ENCODE measurements around the gene NUAK1.

The NUAK1 gene

DNA sequence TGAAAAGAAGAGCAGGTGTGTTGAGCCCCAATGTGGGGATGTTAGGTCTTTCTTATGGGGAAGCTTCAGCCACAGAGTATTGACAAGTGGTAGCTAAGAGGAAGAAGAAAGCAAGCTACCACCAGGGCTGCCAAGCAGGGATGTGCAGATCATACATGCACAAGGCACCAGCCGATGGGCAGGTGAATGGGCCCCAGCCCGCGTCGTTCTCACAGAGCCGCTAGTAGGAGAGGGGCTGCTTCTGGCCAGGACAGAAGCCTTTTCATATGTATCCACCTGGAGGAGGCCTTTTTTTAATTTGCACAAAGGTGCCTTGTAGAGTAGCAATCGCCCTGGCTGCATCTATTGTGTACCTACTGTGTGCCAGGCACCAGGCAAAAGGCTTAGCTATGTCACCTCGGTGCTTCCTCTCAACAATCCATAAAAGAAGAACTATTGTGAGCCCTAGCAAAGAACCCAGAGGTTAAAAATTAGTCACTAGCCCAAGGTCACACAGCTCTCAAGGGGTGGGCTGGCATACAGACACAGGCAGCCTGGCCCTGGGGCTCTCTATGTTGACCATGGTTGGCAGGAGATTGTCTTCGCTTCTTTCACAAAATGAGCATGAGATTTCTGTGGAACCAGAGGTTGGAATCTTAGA lies 8.2 kb downstream of the NUAK1 start:
- DNase-seq = no peak

DNA sequence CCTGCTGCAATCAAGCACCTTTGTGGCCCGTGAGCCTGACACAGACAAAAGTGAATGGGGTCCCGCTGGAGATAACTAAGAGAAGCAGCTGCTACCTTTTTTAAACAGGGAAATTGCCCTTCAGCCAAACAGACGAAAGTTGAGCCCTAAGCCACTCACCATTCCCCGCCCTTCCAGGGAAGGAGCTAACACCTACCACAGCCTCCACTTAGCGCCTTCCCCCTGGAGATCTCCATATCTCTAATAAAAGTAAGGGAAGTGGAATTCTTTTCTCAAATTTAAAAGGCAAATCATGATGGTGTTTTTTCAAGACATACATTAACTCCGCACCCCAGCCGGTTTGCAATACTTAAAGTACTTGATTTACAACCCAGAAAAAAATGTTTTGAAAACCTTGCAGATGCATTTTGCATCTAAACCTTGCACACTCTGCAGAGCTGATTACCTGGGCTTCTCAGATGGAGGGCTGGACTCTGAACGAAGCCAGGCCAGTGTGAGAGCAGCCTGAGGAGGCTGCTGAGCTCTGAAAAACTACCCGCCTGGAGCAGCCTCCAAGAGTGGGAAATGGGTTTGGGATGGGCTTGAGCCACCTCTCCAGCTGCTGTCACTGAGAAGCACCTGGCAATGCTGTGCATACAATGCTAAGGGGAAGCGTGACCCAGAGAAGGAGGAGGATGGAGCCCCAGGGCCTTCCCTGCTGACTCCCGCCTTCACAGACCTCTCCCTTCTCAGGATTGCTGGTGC lies 10.0 kb downstream of the NUAK1 start:
- no peak for DNase-seq

DNA sequence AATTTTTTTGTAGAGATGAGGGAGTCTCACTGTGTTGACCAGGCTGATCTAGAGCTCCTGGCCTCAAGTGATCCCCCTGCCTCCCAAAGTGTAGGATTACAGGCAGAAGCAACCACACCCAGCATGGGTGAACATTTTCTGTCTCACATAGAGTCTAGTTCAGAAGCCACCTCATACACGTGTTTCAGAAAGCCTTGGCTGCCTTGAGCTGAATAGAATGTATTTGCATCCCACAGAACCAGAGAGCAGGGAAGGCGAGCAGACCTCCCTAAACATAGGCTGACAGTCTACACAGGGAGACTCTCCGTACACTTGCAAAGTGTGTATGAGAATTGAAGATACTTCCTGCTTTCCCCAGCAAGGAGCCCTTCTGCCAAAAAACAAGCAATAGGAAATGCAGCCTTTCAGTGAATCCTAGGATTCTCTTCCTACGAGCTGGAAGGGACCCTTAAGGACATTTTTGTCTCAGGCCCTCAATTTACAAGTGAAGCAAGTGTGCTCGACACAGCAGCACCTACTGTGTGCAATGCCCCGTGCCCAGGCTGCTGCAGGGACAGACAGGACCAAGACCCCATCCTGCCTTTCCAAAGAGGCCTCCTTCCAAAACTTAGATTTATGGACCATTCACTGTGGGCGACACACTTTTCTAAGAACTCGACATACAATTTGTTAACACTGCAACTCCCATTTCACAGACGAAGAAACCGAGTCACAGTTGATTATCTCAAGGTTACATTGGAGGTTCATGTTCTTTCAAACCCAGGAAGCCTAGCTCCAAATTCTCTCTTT lies 11.2 kb downstream of the NUAK1 start:
- no peak for DNase-seq

DNA sequence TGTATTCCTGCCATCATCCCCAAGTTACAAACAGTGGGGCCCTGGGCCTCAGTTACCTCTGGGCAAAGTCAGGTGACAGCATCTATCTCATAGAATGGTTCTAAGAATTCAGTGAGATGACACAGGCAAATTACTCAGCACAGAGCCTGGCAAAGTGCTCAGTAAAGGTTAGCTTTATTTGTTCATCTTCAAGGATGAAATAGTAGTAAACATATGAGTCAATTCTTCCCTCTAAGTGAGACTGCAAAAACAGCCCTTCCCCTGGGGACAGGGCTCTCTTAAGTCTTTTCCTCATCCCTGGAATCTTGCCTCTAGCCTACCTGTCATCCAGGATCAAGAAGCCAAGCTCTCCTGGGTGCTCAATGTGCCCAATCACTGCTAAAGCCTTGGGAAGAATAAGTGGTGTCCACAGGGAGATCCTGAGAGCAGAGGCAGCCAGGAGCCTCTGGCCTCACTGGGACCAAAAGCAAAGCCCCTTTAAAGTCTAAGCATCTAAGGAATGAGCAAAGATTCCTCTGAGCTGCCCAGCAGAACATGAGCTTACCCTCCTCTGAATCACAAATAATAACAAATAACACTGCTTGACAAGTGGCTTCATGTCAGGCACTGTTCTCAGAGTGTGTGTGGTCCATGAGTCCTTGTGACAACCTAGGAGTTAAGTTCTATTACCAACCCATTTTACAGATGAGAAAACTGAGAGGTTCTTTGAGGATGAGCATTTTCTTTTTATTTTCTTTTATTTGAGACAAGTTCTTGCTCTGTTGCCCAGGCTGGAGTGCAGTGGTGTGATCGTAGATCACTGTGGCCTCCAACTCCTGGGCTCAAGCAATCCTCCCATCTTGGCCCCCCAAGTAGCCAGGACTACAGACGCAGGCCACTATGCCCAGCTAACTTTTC lies 12.1 kb downstream of the NUAK1 start:
- DNase-seq = no peak

DNA sequence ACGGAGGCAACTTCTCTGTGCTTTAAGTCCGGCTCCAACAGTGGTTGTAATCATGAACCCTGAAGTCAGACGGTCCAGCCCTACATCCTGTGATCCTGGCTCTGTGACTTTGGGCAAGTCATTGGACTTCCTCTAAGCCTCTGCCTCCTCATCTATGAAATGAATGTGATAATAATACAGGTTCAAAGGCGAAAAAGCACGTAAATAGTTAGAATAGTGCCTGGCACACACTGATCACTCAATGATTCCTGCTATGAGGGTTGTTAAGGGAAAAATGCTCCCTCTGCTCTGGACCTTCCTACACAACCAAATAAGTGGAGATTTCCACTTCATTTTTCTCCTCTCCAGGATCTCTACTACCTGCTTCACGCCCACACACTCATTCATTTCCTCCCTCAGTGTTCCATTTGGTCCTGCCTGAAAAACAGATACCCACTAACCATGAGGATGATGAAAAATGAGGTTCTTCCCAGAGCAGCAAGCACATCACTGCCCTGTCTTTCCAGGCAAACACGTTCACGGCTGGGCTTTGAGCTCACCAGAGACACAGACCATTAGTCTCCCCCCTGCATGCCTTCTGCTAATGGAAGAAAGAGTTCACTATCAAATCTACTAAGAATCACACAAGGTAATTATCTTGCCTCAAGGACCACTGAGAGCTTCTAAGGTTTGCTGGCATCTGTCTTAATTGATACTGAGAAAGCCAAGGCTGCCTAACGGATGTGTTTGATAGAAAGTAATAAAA lies 13.2 kb downstream of the NUAK1 start:
- DNase-seq = no peak

DNA sequence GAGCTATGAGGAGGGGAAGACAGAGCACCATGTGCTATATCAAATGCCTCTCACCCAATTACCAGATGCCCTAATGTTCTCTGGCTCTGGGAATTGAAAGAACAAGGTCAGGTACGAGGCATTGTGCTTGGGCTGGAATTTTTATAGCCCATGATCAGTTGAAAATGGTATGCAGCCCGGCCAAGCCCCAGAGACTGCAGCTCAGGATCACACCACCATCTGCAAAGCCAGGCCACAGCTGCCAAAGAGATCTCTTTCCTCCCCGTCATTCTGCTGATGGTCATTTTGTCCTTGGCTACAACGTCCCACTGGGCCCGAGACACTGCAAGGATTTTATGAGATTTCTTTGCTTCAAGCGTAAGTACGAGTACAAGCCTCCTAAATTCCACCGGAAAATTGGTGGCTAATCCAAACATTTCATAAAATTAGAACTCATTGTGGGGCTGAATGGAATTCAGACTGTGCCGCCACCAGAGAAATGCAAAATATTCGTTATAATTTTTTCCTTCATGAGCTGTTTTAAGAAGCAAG lies 15.1 kb downstream of the NUAK1 start:
- no peak for DNase-seq

DNA sequence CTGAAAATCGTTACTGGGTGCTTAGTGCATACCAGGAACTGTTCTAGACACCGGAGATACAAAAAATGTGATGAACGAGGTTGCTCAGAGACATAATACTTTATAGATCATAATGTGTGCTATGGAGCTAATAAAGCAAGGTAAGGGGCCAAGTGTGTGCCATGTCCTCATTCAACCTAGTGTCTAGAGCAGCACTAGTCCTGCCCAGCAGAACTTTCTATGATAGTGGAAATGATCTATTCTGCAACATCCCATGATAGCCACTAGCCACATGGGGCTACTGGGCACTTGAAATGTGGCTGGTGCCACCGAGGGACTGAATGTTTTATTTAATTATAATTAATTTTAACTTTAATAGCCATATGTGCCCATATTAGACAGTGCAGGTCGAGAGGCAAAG lies 15.6 kb downstream of the NUAK1 start:
- no peak for DNase-seq

DNA sequence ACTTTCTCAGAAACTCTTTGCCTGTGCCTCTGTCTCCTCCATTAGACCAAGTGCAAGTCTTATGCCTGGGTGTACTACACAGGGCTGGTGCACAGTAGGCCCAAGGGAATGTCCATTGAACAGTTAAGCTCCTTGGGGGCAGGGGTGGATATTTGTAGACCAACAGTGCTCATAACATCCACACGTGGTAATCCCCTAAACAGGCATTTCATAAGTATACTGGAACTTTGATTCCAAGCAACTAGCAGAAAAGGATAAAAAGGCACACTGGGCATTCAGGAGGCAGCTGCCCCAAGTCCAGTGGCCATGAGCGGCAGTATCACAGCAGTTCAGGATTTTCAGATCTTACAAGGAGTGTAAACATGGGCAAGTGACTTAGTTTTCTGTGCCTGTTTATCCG lies 16.8 kb downstream of the NUAK1 start:
- DNase-seq = no peak

DNA sequence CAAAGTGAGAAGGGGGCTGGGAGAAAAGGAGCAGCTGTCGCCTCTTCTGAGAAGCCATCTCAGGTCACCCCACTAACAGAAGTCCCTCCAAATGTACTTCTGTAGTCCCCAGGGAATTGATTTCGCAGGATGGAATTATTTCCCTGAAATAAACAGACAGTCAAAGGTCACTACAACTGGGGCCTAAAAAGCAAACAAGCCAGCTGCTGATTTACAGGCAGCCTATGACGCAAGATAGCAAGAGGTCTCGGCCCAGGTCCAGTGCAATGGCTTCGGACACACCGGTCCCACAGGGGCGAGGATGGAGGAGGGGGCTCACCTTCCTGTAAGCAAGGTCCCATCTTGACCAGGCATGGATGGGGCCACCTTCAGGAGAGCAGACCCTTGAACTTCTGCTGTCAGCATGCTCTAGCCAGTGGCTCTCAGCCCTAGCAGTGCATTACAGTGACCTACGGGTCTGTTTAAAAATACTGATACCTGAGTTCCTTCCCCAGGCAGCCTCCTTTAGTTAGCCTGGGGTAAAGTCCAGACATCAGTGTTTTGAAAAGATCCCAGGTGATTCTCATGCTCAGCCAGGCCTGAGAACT lies 18.1 kb downstream of the NUAK1 start:
- DNase-seq = no peak

DNA sequence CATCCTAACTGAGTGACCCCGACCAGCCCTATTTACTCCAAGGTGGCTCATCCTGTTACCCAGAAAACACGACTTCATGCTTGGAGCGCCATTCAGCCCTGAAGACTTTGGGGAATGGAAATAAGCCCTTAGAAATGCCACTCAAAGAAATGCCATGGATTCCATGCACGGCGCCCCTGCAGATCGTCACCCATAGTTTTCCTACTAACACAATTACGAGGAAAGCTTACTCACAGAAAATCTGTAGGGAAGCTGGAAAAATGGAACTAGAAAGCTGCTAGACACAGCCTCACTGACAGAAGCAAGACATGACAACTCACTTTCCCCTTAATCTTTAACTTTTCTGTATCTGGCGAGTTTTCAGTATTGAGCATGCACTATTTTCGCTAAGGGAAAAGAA lies 19.5 kb downstream of the NUAK1 start:
- no peak for DNase-seq

DNA sequence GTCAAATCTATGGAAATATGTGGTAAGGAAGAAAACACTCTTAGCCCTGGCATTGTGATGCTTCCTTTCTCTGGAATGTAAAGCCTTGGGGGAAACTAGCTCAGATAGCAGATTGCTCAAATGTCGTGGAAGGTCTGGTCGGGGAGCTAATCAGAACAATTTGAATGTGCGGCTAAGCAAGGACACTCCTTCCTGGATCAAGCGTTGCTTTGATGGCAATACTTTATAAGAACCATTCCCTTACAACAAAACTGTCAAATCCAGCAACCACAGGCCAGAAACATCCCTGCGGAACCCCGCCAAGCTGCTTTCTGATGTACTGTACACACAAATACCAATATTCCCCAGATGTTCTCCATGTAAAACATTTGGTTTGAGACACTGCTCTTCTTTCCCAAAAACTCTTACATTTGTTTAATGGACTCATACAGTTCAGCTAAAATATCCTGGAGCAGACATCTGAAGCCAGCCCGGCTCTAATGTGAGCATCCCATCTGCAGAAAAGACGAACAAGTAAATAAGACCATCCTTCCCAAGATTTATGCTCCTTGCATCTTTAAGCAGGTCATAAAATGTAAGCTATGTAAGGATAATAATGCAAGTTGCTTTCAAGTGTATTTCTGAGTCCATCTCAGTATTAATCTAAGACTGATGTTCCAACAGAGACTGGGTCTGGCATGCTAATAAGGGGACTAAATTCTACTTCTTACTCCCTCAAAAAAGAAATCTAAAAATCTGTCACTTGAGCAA lies 20.2 kb downstream of the NUAK1 start:
- DNase-seq = no peak

DNA sequence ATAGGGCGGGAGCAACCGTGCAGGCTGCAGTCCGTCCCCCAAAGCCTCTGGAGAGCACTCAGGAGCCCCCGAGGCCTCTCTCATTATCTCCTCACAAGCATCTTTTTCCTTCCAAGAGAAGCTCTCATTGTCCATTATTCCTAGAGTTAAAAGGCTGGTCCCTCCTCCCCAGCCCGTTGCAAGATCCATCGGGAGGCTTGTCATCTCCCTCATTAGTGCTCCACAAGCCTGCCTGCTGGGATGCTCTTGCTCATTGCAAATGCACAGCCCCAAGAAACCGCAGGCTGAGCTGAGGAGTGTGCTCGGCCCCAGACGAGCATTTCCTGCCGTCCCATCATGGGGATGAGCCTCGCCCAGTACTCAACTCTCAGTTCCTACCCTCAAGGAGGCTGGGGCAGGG lies 23.3 kb downstream of the NUAK1 start:
- no peak for DNase-seq

DNA sequence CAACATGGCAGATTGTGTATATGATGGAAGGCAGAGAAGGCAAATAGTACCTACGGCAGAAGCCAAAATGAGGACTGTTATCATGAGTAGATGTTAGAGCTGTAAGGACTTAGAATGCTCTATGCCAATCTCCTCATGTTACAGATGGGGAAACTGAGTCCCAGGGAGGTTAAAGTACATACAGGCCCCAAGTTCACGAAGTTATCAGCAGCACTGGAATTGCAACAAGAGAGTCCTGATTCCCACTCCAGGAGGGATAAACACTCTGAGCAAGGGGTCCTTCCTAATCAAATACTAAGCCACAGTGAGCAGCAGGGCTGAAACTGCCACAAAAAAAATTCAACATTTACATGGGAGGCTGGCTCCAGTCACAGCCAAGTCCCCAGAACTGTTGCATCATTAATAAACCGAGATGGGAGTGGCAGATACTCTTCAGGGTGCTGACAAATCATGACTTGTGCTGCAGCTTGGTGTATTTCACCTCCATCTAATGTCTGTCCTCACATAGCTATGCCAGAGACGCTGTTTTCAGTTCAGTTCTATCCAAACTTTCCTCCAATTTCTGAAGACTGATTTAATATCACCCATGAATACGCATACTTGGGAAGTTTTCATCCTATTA lies 24.2 kb downstream of the NUAK1 start:
- DNase-seq = no peak

DNA sequence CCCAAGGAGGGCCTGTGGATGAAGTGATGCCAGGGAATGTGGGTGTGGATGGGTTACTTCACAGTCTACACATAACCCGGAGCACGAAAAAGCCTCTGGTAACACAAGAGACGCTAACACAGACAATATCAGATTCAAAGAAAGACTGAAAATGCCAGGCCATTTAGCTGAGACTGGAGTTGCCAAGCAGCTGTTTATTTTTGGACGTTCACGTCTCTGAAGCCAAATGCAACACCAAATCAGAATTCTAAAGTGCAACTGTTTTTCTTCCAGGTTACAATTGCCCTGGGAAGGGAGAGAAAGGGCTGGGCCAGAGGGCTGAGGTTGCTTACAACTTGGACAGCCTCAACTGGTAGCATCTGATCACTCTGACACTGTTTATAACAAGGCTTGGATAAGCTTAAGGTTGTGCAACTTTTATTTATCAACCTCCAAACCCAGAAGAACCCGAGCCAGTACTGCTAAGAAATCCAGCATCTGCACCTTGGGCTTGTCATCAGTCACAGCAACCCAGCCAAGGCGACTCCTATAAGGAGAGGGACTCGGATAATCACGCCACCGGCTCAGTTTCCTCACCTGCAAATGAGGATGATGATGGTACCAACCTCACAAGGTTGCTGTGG lies 24.8 kb downstream of the NUAK1 start:
- no peak for DNase-seq

DNA sequence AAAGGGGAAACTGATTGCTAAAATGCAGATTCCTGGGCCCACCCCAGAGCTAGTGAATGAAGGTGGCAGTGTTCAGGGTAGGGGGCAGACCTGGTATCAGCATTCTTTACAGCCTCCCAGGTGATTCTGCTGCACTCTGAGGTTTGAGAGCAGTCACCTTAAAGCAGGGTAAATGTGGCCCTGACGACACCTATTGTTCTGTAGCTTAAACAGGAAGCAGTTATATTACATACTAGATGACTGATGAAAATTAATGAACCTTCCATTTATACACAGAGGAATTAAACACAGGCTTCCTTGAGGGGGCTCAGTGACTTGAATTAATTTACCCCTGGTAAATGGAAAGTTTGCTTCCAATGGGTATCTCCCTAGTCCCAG lies 25.3 kb downstream of the NUAK1 start:
- DNase-seq = no peak

DNA sequence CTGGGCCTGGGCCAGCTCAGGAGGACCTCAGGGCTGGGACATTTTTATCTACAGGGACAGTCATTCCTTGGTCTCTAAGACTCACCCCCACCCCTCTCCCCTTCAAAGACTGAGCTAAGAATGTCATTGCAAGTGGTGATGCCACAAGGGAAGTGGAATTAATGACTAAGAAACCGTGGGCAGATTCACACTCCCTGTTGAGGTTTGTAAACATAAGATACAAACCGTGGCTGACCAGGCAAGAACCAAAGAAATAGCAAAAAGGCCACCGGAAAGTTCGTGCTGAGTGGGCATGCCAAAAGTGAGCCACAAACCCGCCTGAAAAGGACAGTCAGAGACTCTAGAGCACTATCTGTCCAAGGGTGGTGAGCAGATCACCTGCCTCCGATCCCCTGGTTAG lies 25.7 kb downstream of the NUAK1 start:
- no peak for DNase-seq

DNA sequence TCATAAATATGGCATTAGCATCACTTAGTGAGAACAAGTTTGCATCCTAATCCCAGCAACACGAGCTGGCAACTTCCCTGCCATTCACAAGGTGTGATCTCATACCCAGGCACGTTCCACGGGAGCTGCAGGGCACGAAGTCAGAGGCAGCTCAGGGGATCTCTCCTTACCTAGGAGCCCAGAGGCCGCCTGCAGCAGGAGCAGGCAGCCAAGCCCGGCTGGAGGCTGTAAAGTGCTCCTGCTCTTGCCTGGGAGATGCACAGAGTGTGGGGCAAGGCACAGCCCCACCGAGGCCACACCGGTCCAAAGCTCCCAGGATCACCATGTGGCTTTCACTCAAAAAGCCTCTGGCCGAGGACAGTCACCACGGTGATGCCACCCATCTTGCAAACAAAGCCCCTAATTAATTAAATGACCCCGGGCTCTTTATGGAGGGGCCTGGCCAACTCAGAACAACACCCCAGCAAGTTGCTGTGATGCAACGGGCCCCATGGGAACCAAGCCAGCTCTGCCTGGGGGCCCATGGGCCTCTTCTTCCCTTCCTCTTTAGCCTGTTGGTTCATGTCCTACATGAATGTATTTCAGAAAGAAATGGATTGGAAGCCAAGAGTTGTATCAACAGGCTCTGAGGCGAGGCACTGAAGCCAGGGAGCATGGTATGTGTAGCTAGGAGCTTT lies 26.5 kb downstream of the NUAK1 start:
- no peak for DNase-seq

DNA sequence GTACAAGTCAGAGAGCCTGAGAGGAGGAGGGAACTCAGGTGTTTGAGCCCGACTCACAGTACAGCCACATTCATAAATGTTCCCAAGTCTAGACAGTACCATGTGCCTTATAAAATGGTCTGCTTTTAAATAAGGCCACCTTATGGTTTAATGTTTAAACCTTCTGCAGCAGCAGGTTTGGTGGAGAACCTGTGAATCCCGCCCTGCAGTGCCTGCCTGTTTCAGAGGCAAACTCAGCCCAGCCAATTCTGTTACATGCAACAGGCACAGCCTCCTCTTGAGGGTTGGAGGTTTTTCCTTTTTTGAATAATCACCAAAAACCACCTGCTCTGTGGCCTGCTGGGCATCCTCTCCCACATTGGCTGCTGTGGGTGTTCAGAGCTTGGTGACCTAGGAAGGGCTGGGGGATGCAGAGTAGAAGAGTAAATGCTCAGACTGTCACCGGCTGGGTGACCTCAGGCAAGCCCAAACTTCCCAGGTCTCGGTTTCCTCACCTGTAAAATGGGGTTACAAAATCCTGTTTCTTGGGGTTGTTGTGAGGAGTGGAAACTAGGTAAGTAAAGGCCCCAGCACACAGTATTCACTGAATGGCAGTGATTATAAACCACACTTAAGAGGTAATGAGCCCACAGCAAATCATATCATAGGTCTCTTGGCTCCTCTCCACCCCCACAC lies 28.0 kb downstream of the NUAK1 start:
- no peak for DNase-seq

All from stimulated activated CD4-positive, alpha-beta T cell treated with anti-CD3 and anti-CD28 coated beads, Interleukin-4, amount 100 ng/mL, for 24 hours (primary cell).